GM12872 (cell line): Measurements from ENCODE around the gene LYZL6.

Experiments
- TF ChIP-seq, protein P1 (sequence below): IDR thresholded peaks from 3 replicates; pipeline ENCODE4 v1.5.1; 2011; ENCODE audit warnings: low read depth, mild to moderate bottlenecking, low read length, moderate library complexity; ENCODE audit not compliant: insufficient read depth

The LYZL6 gene

DNA sequence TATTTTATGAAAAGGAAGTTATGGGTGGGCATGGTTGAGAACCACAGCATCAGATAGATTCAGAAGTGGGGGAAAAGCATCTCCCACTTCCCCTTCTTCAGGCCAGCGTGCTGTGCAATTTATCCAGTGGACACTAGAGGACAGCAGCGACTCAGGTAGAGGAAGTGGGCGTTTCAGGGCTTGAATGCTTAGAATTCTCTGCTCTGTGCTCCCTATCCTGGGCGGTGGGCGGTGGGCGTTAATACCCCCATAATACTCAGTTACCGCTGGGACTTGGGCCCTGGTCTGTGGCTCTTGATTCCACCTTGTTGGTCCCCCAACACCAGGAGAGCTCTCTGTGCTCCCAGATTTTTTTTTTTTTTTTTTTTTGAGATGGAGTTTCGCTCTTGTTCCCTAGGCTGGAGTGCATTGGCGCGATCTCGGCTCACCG is 3.7 kb upstream of the LYZL6 start:
- TF ChIP-seq, protein P1, sequence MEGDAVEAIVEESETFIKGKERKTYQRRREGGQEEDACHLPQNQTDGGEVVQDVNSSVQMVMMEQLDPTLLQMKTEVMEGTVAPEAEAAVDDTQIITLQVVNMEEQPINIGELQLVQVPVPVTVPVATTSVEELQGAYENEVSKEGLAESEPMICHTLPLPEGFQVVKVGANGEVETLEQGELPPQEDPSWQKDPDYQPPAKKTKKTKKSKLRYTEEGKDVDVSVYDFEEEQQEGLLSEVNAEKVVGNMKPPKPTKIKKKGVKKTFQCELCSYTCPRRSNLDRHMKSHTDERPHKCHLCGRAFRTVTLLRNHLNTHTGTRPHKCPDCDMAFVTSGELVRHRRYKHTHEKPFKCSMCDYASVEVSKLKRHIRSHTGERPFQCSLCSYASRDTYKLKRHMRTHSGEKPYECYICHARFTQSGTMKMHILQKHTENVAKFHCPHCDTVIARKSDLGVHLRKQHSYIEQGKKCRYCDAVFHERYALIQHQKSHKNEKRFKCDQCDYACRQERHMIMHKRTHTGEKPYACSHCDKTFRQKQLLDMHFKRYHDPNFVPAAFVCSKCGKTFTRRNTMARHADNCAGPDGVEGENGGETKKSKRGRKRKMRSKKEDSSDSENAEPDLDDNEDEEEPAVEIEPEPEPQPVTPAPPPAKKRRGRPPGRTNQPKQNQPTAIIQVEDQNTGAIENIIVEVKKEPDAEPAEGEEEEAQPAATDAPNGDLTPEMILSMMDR, result peak; percentile 97

DNA sequence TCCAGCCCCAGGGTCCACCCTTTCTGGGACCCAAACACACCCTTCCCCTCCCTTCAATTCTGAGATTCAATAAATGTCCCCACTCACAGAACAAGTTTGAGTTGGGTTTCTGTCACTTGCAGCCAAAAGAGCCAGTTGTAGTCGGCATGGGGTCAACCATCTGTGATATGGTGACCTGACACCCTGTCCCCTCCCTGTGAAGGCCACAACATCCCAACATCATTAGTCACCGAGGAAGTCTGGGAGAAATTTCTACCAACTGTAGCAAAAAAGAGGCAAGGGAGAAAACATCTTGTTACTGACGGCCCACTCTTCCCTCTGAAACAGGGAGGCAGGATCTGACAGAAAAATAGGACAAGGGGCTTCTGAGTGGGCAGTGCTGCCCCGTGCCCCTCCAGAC is 638 bp upstream of the LYZL6 start:
- TF ChIP-seq, protein P1, result no peak

- TF ChIP-seq, protein P1, result no peak
These were observed 826 bp downstream of the LYZL6 start for GRCh38 chr17:35942588-35943186.

DNA sequence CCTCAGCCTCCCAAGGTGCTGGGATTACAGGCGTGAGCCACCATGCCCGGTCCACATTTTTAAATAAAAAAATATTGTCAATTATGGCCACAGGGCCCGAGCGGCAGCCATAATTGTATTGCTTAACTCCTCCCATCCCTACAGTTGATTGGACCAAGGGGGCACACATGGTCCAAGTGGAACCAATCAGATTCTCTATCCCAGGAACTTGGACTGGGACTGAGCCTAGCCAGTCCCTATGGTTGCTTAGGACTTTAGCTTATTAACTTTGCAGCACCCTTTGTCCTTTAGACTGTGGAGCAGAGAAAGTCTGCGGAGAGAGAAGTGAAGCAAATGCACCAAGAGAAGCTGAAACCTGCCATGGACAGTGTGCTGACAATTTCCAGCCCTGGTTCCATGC is 7.5 kb downstream of the LYZL6 start:
- TF ChIP-seq, protein P1, result no peak

- TF ChIP-seq, protein P1, result no peak
These were observed 8.8 kb downstream of the LYZL6 start for GRCh38 chr17:35934760-35935159.

- TF ChIP-seq, protein P1, result no peak
These were observed 10.9 kb downstream of the LYZL6 start for GRCh38 chr17:35932586-35932985.

GRCh38 chr17:35931794-35932425 is 11.6 kb downstream of the LYZL6 start:
- TF ChIP-seq, protein P1, result no peak
